Measurements from ENCODE around the gene PAPPA.

The PAPPA gene

GRCh38 chr9:116123171-116123570 is 30.4 kb upstream of the PAPPA start:
- no peak for DNase-seq (ENCODE audit: low read depth)
- TF ChIP-seq CTCF (conservative IDR thresholded peaks at IDR 0.05; ENCODE audit: low read depth, low read length): no peak
- no peak overlapping the region for H3K4me3 ChIP-seq (ENCODE audit: low read length)

- no peak for TF ChIP-seq CTCF (conservative IDR thresholded peaks at IDR 0.05; ENCODE audit: low read depth, low read length)
- DNase-seq (ENCODE audit: low read depth): no peak
- no peak overlapping the region for H3K4me3 ChIP-seq (ENCODE audit: low read length)
These were observed 29.0 kb upstream of the PAPPA start for GRCh38 chr9:116124472-116125040.

GRCh38 chr9:116133163-116133562 is 20.4 kb upstream of the PAPPA start:
- TF ChIP-seq CTCF (conservative IDR thresholded peaks at IDR 0.05; ENCODE audit: low read depth, low read length): no peak
- H3K4me3 ChIP-seq (ENCODE audit: low read length): no peak overlapping the region
- no peak for DNase-seq (ENCODE audit: low read depth)

GRCh38 chr9:116134975-116135374 is 18.6 kb upstream of the PAPPA start:
- no peak for TF ChIP-seq CTCF (conservative IDR thresholded peaks at IDR 0.05; ENCODE audit: low read depth, low read length)
- H3K4me3 ChIP-seq (ENCODE audit: low read length): no peak overlapping the region
- DNase-seq (ENCODE audit: low read depth): no peak

- TF ChIP-seq CTCF (conservative IDR thresholded peaks at IDR 0.05; ENCODE audit: low read depth, low read length): no peak
- DNase-seq (ENCODE audit: low read depth): no peak
- no peak overlapping the region for H3K4me3 ChIP-seq (ENCODE audit: low read length)
These were observed 16.6 kb upstream of the PAPPA start for GRCh38 chr9:116137010-116137409.

- H3K4me3 ChIP-seq (ENCODE audit: low read length): no peak overlapping the region
- no peak for TF ChIP-seq CTCF (conservative IDR thresholded peaks at IDR 0.05; ENCODE audit: low read depth, low read length)
- no peak for DNase-seq (ENCODE audit: low read depth)
These were observed 16.0 kb upstream of the PAPPA start for GRCh38 chr9:116137581-116137980.

- TF ChIP-seq CTCF (conservative IDR thresholded peaks at IDR 0.05; ENCODE audit: low read depth, low read length): no peak
- DNase-seq (ENCODE audit: low read depth): no peak
These were observed 11.6 kb upstream of the PAPPA start for GRCh38 chr9:116141864-116142561.

More at GRCh38 chr9:116141864-116142561, 11.6 kb upstream of the PAPPA start:
- H3K4me3 ChIP-seq (ENCODE audit: low read length): no peak overlapping the region
